ENCODE results near the gene SH2D3C. TPM values are rescaled to one million over a fixed set of nuclear protein-coding genes. Genes with fewer than 3 reads are reported as not detected.

SH2D3C gene
- total and polyA plus RNA-seq, 9 of the 15 experiments (the other 6 are each of a cell fraction or from before 2014, with no cell fraction given), result 0.03 to 1.2 (median 0.22) TPM; not detected in 1

- TF ChIP-seq BCLAF1 (IDR thresholded peaks at IDR 0.05; ENCODE audit: borderline replicate concordance in 1 of 2, control insufficient read depth in 1 of 2, low read depth in 2 of 2, low read length in 1 of 2) (0 out of 4 replicates have a peak, but pooled peaks of 1 of the 2 experiments have one; percentile 27), ZNF717 (CRISPR knock-in tag; IDR thresholded peaks at IDR 0.05) (no peak), MLLT1 (IDR thresholded peaks at IDR 0.05) (peak in 1 of 2 experiments; percentile 82; a peak in 1 of 4 replicates), FOXK2 (conservative IDR thresholded peaks at IDR 0.05 in 1 of 2, IDR thresholded peaks at IDR 0.05 in 1 of 2; ENCODE audit: low read depth in 2 of 2) (peak in 1 of 2 experiments; percentile 61; a peak in 3 of 4 replicates), CBX8 (IDR thresholded peaks at IDR 0.05; ENCODE audit: borderline replicate concordance, extremely low read depth, low read depth, low read length, poor library complexity, severe bottlenecking) (no peak), CBX5 (IDR thresholded peaks at IDR 0.05; ENCODE audit: borderline replicate concordance, low read depth) (no peak), ZFX (CRISPR knock-in tag; IDR thresholded peaks at IDR 0.05) (peak; percentile 99), SMAD1 (IDR thresholded peaks at IDR 0.05; ENCODE audit: low read depth, low read length, partially characterized antibody) (peak; percentile 18), LCOR (CRISPR knock-in tag; IDR thresholded peaks at IDR 0.05) (peak; percentile 96), GATA2 (CRISPR knock-in tag; IDR thresholded peaks at IDR 0.05) (no peak), NFRKB (IDR thresholded peaks at IDR 0.05; ENCODE audit: low read depth) (peak; percentile 85; the same call in 1 of the 2 replicates), FOXO4 (CRISPR knock-in tag; IDR thresholded peaks at IDR 0.05) (0 out of 2 replicates have a peak, but pooled peaks have one; percentile 75), CLOCK (CRISPR knock-in tag; IDR thresholded peaks at IDR 0.05; ENCODE audit: borderline replicate concordance) (peak; percentile 85; the same call in 1 of the 2 replicates), ZNF232 (CRISPR knock-in tag; IDR thresholded peaks at IDR 0.05) (no peak), KLF6 (CRISPR knock-in tag; IDR thresholded peaks at IDR 0.05; ENCODE audit: borderline replicate concordance) (peak; percentile 68), NR2F6 (CRISPR knock-in tag; IDR thresholded peaks at IDR 0.05) (no peak), NR2C1 (IDR thresholded peaks at IDR 0.05) (no peak), NR2C1 (tag; IDR thresholded peaks at IDR 0.05) (peak; percentile 74), BMI1 (IDR thresholded peaks at IDR 0.05; ENCODE audit: low read length) (no peak)
These were observed 79.3 kb downstream of the SH2D3C start (continued) for GRCh38 chr9:127698985-127699670.

Data from K562 (cell line).